Common myeloid progenitor, CD34-positive (primary cell): Measurements from ENCODE around the gene OR5A2.
"Not testable (repeated sequence)": the region's sequence is repeated elsewhere in the genome, so short reads cannot be mapped to it uniquely, and the experiment has no call there.

Source experiments
- CTCF ChIA-PET: fragments of 350-600 bp; sonication (Branson Sonifier 250); formaldehyde crosslinking; loops from one replicate; lab custom pipeline; 2021; ENCODE audit warnings: antibody characterized with exemption; lab: Charles Lee
- POLR2A ChIA-PET: fragments of 350-600 bp; sonication (Branson Sonifier 250); formaldehyde crosslinking; loops from one replicate; lab custom pipeline; 2021; ENCODE audit warnings: antibody characterized with exemption; lab: Charles Lee
- DNase-seq, 3 donors: peaks; one replicate each; pipeline versions ENCODE4 v3.0.0 to v3.0.0-alpha.2; 2013
- H3K27ac ChIP-seq, 2 experiments: 1 replicate in 1 of 2; 2 replicates in 1 of 2; pipeline ENCODE4 v1.7.0; 2013; ENCODE audit warnings: inconsistent platforms in 2 of 2, low read length in 2 of 2, mild to moderate bottlenecking in 2 of 2, low read depth in 1 of 2, moderate library complexity in 1 of 2; ENCODE audit not compliant: severe bottlenecking in 2 of 2, insufficient read depth in 1 of 2, poor library complexity in 1 of 2
- H3K27me3 ChIP-seq, 5 experiments: replicated peaks in 2 of 5; 1 replicate in 3 of 5; 2 replicates in 2 of 5; pipeline versions ENCODE4 v1.6.1 to v1.7.0; 2013; ENCODE audit warnings: low read length in 4 of 5, mild to moderate bottlenecking in 2 of 5, moderate library complexity in 2 of 5, inconsistent platforms in 1 of 5; ENCODE audit not compliant: insufficient read depth in 5 of 5, control insufficient read depth in 4 of 5
- H3K36me3 ChIP-seq, 4 experiments: 1 replicate in 2 of 4; 2 replicates in 2 of 4; pipeline versions ENCODE4 v1.6.1 to v1.7.0; 2013; ENCODE audit warnings: low read length in 3 of 4, control low read depth in 1 of 4, mild to moderate bottlenecking in 1 of 4; ENCODE audit not compliant: control insufficient read depth in 4 of 4, insufficient read depth in 4 of 4
- H3K4me1 ChIP-seq, 4 experiments: 1 replicate in 3 of 4; 2 replicates in 1 of 4; pipeline versions ENCODE4 v1.6.1 to v1.7.1; 2013; ENCODE audit warnings: low read length in 3 of 4, mild to moderate bottlenecking in 3 of 4, control low read depth in 1 of 4, inconsistent platforms in 1 of 4, moderate library complexity in 1 of 4; ENCODE audit not compliant: control insufficient read depth in 4 of 4, insufficient read depth in 4 of 4; ENCODE audit errors: control extremely low read depth in 1 of 4
- H3K4me3 ChIP-seq, 7 experiments: 1 replicate in 4 of 7; 2 replicates in 3 of 7; pipeline versions ENCODE4 v1.5.1 to v1.7.0; 2013; ENCODE audit warnings: mild to moderate bottlenecking in 7 of 7, low read length in 6 of 7, moderate library complexity in 6 of 7, inconsistent platforms in 2 of 7, low read depth in 2 of 7, control low read depth in 1 of 7; ENCODE audit not compliant: insufficient read depth in 4 of 7, control insufficient read depth in 1 of 7; ENCODE audit errors: extremely low read depth in 1 of 7
- H3K9me3 ChIP-seq, 5 experiments: 1 replicate in 4 of 5; 2 replicates in 1 of 5; pipeline versions ENCODE4 v1.6.1 to v1.7.1; 2013; ENCODE audit warnings: low read length in 4 of 5, mild to moderate bottlenecking in 2 of 5, inconsistent platforms in 1 of 5, low read depth in 1 of 5, moderate library complexity in 1 of 5; ENCODE audit not compliant: control insufficient read depth in 4 of 5, insufficient read depth in 2 of 5; ENCODE audit errors: control extremely low read depth in 1 of 5
- WGBS: methylation state at CpG from one replicate; pipeline ENCODE4 v1.1.5; 2013; ENCODE audit not compliant: insufficient coverage; 5-methylcytosine and 5-hydroxymethylcytosine counted together

The OR5A2 gene

DNA sequence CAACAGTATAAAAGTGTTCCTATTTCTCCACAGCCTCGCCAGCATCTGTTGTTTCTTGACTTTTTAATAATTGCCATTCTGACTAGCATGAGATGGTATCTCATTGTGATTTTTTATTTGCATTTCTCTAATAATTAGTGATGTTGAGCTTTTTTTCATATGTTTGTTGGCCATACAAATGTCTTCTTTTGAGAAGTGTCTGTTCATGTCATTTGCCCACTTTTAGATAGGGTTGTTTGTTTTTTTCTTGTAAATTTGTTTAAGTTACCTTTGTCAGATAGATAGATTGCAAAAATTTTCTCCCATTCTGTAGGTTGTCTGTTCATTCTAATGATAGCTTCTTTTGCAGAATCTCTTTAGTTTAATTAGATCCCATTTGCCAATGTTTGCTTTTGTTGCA lies 19.4 kb upstream of the OR5A2 start:
- CTCF ChIA-PET, H3K27me3 ChIP-seq, DNase-seq, H3K27ac ChIP-seq, H3K4me3 ChIP-seq, H3K4me1 ChIP-seq, POLR2A ChIA-PET, H3K36me3 ChIP-seq, H3K9me3 ChIP-seq: not testable (repeated sequence)
- no CpG with 5 or more reads among the region's 1 CpG for WGBS

DNA sequence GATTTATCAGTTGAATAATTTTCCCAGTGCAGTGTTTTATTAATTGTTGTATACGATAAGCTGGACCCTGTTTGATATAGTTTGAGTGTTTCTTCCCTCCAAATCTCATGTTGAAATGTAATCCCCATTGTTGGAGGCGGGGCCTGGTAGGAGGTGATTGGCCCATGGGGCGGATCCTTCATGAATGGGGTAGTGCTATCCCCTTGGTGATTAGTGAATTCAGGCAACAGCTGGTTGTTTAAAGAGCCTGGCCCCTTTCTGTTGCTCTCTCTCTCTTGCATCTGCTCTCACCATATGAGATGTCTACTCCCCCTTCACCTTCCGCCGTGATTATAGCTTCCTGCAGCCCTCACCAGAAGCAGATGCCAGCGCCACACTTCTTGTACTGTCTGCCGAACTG lies 11.6 kb upstream of the OR5A2 start:
- POLR2A ChIA-PET, result no interaction called here
- no peaks in the 10 kb centered on the region for H3K27me3 ChIP-seq

DNA sequence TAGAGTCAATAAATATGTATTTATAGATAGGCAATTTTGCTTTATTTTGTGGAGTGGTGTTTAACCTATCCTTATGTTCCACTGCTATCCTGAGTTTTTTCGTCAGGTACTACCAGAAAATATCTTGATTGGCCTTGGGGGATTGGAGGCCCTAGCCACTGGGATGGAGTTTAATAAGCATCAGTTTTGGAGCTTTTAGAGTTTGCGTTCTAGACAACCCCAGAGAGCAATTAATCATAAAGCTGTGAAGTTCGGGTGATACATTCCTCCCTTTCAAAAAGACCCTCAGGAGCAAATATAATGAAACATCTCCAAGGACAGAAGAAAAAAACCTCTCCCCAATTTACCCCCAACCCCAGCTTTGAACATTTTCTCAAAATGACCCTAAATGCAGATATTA lies 10.0 kb upstream of the OR5A2 start, which contains the start of gene OR5A1:
Gene OR5A1 (plus strand): TSS at position 301 of the 400 bp plus-strand sequence. CDS start 6,700 bp downstream, outside the sequence.
- no peak for DNase-seq
- ChIA-PET POLR2A (interaction anchor here (0.6 kb wide), 1 partner anchor 205 kb away, joined by 4 read pairs; no protein-coding TSS in a partner anchor), CTCF (interaction anchor here (0.6 to 0.8 kb wide), 3 partner anchors 14 to 266 kb away, joined by 3 read pairs; no protein-coding TSS in a partner anchor)
- H3K27ac ChIP-seq, result no peak within 1 kb of the TSS
- 92% methylated on average over 3 of the region's 3 CpGs for WGBS
- H3K4me1 ChIP-seq, result no peaks in the 10 kb centered on the region
- no peaks in the 10 kb centered on the region for H3K27me3 ChIP-seq
- H3K36me3 ChIP-seq, result no peaks in the 10 kb centered on the region
- H3K9me3 ChIP-seq, result no peaks in the 10 kb centered on the region
- no peak within 1 kb of the TSS for H3K4me3 ChIP-seq

More for the DNA sequence above, 11.6 kb upstream of the OR5A2 start:
- DNase-seq, result no peak
- Histone ChIP-seq H3K9me3 (no peaks in the 10 kb centered on the region), H3K27ac (no peak overlapping the region), H3K4me1 (no peaks in the 10 kb centered on the region), H3K36me3 (no peaks in the 10 kb centered on the region), H3K4me3 (no peak overlapping the region)
- CTCF ChIA-PET, result interaction anchor here (0.6 to 1.5 kb wide), 4 partner anchors 12 to 38 kb away, joined by 3 to 4 read pairs (median 3); no protein-coding TSS in a partner anchor
- WGBS, result 88% methylated on average over 3 of the region's 7 CpGs

DNA sequence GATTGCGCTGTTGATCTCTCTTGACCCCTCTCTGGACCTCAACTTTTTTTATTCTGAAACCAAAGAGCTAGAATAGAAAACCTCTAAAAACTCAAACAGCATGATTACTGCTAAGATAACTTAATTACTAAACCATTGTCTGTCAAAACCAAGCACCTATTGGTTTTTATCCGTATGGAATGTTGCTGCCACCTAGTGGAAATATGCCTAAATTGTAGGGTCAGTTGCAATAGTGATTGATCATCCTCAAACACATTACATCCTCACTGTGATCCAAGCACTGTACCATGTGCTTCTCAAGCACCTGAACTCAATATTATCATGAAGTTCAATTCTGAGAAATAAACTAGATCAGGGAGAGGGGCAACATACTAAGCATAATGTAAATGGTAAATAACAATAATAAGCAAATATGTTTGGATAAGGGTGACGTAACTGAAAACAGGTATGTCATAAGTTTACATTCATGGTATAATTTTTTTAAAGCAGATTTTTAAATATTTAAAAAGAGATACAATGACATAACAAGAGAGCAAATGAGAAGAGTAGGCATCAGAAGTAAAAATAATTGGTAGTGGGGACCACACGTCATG lies 3.8 kb upstream of the OR5A2 start:
- peak; percentile 72 to 85 (median 79) for DNase-seq

DNA sequence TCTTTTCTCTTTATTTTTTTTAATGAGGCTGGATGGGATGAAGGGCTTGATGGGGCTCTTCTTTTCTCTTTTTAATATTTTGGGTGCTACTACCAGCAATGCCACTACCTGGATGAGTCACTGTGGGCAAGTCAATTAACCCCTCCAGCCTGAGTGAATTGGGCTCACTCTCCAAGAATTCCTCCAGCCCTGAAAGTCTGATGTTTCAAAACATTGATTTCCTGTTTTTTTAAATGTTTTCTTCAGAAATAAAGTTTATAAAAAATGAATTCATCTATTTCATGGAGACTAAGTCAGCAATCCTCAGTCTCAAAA lies 812 bp upstream of the OR5A2 start:
- no peaks in the 10 kb centered on the region for H3K9me3 ChIP-seq
- no peaks in the 10 kb centered on the region for H3K36me3 ChIP-seq
- H3K4me1 ChIP-seq, result peaks cover 0 to 9% (median 3%) of the 10 kb centered on the region in 4 experiments
- DNase-seq, result no peak
- POLR2A ChIA-PET, result no interaction called here
- CTCF ChIA-PET, result interaction anchor here (2.3 kb wide), 1 partner anchor 154 kb away, joined by 7 read pairs; no protein-coding TSS in a partner anchor
- H3K27me3 ChIP-seq, result no peaks in the 10 kb centered on the region
- no peak overlapping the region for H3K4me3 ChIP-seq
- H3K27ac ChIP-seq, result no peak overlapping the region

More for the DNA sequence above, 3.8 kb upstream of the OR5A2 start:
- H3K9me3 ChIP-seq, result no peaks in the 10 kb centered on the region
- POLR2A ChIA-PET, result no interaction called here
- WGBS, result 91% methylated on average over 1 of the region's 4 CpGs
- H3K27me3 ChIP-seq, result no peaks in the 10 kb centered on the region
- no peaks in the 10 kb centered on the region for H3K36me3 ChIP-seq
- H3K4me3 ChIP-seq, result no peak overlapping the region
- CTCF ChIA-PET, result interaction anchor here (0.9 to 6.5 kb wide), 22 partner anchors 9 to 273 kb away, joined by 3 to 115 read pairs (median 5); partner anchors contain the start of gene DTX4
- no peaks in the 10 kb centered on the region for H3K4me1 ChIP-seq
- H3K27ac ChIP-seq, result no peak overlapping the region

DNA sequence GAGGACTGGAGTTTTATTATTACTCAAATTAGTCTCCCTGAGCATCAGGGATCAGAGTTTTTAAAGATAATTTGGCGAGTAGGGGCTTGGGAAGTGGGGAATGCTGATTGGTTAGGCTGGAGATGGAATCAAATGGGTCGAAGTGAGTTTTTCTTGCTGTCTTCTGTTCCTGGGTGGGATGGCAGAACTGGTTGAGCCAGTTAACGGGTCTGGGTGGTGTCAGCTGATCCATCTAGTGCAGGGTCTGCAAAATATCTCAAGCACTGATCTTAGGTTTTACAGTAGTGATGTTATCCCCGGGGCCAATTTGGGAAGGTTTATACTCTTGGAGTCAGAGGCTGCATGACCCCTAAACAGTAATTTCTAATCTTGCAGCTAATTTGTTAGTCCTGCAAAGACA lies 1.1 kb downstream of the OR5A2 start:
- H3K4me1 ChIP-seq, result peaks cover 0 to 9% (median 3%) of the 10 kb centered on the region in 4 experiments
- no peak overlapping the region for H3K4me3 ChIP-seq
- DNase-seq, result no peak
- no peak overlapping the region for H3K27ac ChIP-seq
- ChIA-PET POLR2A (interaction anchor here (0.6 kb wide), 1 partner anchor 23 kb away, joined by 3 read pairs; no protein-coding TSS in a partner anchor), CTCF (interaction anchor here (1.0 to 2.3 kb wide), 5 partner anchors 11 to 158 kb away, joined by 3 to 7 read pairs (median 4); no protein-coding TSS in a partner anchor)
- WGBS, result 94% methylated on average over 3 of the region's 4 CpGs
- no peaks in the 10 kb centered on the region for H3K27me3 ChIP-seq
- H3K9me3 ChIP-seq, result no peaks in the 10 kb centered on the region
- no peaks in the 10 kb centered on the region for H3K36me3 ChIP-seq

DNA sequence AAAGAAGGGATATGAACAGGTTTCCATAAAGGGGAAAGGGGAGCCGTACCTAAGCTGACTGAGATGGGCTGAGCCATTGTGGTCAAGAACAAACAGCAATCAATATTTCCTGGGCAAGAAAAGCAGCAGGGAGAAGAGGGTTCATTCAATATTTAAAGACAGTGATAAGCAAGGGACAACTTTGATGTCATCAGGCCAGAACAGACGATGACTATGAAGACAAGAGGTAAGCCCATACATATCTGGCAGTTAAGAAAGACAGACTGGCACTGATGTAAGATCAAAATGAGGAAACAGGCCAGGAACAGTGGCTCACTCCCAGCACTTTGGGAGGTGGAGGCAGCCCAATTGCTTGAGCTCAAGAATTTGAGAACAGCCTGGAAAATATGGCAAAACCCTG lies 2.4 kb downstream of the OR5A2 start:
- CTCF ChIA-PET, result interaction anchor here (1.2 kb wide), 1 partner anchor 160 kb away, joined by 3 read pairs; no protein-coding TSS in a partner anchor
- H3K4me3 ChIP-seq, result no peak overlapping the region
- no peaks in the 10 kb centered on the region for H3K36me3 ChIP-seq
- POLR2A ChIA-PET, result no interaction called here
- 97% methylated on average over 2 of the region's 2 CpGs for WGBS
- no peak for DNase-seq
- H3K27me3 ChIP-seq, result no peaks in the 10 kb centered on the region
- no peaks in the 10 kb centered on the region for H3K9me3 ChIP-seq
- peaks cover 0 to 9% (median 3%) of the 10 kb centered on the region in 4 experiments for H3K4me1 ChIP-seq
- H3K27ac ChIP-seq, result no peak overlapping the region
